MM.1S (cell line): ENCODE data around the gene WHAMM.

Experiments used
- CTCF ChIP-seq: fragments of 300-600 bp; sonication (generic); IDR thresholded peaks from 2 replicates; pipeline ENCODE4 v1.5.1; 2016; ENCODE audit warnings: antibody characterized with exemption, low read length, mixed read lengths
- EZH2 ChIP-seq: fragments of 300-600 bp; sonication (generic); optimal IDR thresholded peaks from 2 replicates; pipeline ENCODE3; 2017; ENCODE audit warnings: low read depth, mild to moderate bottlenecking, antibody characterized with exemption, low read length, mixed read lengths
- EZH2phosphoT487 ChIP-seq: fragments of 300-600 bp; sonication (generic); IDR thresholded peaks from 2 replicates; pipeline ENCODE4 v1.6.1; 2018; ENCODE audit warnings: antibody characterized with exemption, low read length

GRCh38 chr15:82833362-82833682 is 23.9 kb downstream of the WHAMM start:
- TF ChIP-seq CTCF (no peak), EZH2phosphoT487 (no peak), EZH2 (no peak)
